Skin of body (tissue), 2 donors: Measurements from ENCODE around the gene TRIM74. TPM values are rescaled to one million over a fixed set of nuclear protein-coding genes. Genes with fewer than 3 reads are reported as not detected.
A peak's percentile ranks its signal among the peaks of the same experiment; 100 is the strongest.
"Not testable (repeated sequence)": the region's sequence is repeated elsewhere in the genome, so short reads cannot be mapped to it uniquely, and the experiment has no call there.

Experiments
- DNase-seq: peaks from one replicate; lab custom pipeline; 2025; lab: John Stamatoyannopoulos, UW
- total RNA-seq: library from RNA; depleted of rRNA; stranded (reverse); fragments of >200 nt; gene quantifications from one replicate; pipeline ENCODE4 v1.2.3, GENCODE V29; 2014

TRIM74 gene
- total RNA-seq, 1 donor from 2014 or later = not detected

DNA sequence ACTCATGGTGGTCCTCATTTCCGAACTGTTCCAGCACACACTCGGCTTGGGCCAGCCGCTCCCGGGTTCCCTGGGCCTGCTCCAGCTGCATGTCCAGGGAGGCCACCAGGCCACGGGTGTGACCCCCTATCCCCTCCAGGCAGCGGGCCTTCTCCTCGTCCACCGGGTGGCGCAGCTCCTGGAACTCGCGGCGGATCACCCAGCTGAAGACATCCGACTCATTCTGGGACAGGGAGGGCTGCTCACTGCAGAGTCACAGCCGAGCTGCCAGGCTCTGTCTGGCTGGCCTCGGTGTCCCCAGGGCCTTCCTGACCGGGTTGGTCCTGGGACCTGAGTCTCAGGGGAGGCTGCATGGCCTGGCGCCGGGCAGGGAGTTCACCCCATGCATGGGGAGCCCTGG, 9.2 kb downstream of the TRIM74 start:
- DNase-seq = not testable (repeated sequence)

DNA sequence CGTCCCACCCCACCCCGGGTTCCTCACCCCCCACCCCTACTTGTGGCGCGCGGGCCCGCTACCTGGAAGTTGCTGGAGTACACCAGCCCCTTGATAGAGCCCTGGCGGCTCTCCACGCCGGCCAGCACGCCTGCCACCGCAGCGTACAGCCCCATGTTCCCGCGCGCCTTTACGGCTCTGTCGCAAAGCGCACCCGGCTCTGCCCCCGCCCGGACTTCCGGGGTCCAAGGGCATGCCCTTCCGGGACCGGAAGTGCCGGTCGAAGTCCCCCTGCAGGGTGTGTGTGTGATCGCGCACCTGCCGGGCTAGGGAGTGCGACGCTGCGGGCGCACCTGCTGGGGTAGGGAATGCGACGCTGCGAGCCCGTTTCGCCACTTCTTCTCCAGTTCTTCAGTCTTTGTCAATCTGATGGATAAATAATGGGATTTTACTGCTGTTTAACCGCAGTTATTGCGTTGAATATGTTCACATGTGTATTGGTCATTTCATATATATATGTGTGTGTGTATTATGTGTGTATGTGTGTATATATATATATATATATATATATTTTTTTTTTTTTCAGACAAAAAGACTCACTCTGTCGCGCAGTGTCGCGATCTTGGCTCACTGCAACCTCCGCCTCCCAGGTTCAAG, 14.6 kb downstream of the TRIM74 start:
- not testable (repeated sequence) for DNase-seq

DNA sequence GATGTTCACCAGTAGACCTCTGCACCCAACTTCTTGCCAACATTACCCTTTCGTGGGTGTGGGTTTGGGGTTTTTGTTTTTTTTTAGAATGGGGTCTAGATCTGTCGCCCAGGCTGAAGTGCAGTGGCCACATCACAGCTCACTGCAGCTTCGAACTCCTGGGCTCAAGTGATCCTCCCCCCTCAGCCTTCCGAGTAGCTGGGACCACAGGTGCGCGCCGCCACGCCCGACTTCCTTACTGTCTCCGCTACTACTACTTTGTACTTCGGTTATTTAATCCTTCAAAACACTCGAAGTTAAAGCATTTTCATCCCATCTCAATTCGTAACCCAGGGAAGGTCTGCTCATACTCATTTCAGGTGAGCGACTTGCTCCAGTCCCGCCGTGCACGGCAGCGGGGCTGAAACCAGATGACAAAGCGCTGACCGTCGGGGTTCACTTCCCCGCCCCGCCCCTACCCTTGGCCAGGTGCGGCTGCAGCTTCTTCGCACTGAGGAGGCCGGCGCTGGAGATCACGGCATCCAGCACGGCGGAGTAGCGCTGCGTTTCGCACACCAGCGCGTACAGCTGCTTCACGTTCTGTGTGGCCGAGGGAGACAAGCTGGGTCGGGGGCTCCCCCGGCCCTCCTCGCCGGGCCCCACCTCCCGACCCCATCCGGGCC, 15.2 kb downstream of the TRIM74 start:
- DNase-seq = not testable (repeated sequence)

DNA sequence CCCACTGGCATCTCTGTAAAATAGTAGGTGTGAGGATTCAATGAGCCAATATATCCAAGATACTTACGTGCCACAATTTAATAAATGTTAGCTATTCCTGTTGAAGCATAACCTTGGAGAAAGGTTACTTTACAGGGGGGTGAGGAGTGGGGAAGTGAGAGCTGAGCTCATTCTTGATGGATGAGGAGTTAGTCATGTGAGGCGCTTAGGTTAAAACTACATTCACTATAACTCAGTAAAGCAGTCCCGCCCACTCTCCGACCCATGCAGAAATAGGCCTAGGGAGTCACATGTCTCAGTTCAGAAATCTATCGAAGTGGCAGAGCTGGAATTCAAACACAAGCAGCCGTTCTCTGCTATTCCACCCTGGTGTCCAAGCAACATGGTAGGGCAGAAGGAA, 18.8 kb downstream of the TRIM74 start:
- not testable (repeated sequence) for DNase-seq

GRCh38 chr7:72949686-72950085, 19.6 kb downstream of the TRIM74 start:
- not testable (repeated sequence) for DNase-seq

DNA sequence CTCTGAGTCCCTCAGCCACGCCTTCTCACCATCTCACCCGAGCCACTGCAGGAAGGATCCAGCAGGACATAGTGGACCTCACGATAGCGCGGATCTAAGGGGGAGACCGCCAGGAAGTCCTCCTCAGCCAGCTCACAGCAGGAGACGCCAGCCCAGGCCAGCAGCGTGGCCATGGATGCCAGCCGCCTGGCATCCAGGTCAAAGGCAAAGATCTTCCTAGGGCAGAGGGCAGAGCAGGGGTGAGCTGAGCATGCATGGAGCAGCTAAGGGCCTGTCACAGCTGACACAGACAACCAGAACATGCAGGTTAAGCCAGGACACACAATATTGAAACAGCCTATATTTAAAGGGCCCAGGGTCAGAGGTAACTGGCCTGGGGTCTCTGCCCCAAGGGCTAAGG, 20.0 kb downstream of the TRIM74 start:
- DNase-seq = not testable (repeated sequence)

- DNase-seq = not testable (repeated sequence)
Measured at GRCh38 chr7:72948714-72949113, 20.6 kb downstream of the TRIM74 start.

DNA sequence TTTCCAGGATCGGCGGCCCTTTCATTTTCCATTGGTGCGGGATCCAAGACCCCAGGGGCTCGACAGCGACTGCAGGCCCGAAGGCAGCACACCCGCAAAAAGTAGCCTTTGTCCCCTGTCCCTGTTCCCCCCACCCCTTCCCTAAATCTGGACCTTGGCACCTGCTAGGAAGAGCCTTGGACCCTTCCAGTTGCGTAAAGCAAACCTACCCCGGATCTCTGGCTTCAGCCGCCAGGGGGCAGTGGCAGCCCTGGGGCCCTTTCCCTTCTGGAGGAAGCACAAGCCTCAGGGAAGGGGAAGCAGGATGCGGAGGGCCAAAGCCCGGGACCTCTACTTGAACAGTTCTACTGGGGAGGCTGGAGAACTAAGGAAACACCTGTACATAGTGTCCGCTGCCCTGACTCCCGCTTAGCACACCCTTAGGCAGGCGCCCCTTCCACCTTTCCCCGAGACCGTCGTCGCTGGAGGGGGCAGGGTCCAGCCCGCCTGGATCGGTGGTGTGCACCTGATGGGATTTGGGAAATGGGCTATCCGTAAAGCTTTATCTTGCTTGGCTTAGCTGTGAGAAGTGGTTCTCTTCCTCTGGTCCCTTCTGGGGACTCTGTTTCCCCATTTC, 23.0 kb downstream of the TRIM74 start:
- DNase-seq = not testable (repeated sequence)

GRCh38 chr7:72945597-72945996, 23.7 kb downstream of the TRIM74 start:
- not testable (repeated sequence) for DNase-seq

GRCh38 chr7:72944937-72945336, 24.3 kb downstream of the TRIM74 start:
- DNase-seq = not testable (repeated sequence)

DNA sequence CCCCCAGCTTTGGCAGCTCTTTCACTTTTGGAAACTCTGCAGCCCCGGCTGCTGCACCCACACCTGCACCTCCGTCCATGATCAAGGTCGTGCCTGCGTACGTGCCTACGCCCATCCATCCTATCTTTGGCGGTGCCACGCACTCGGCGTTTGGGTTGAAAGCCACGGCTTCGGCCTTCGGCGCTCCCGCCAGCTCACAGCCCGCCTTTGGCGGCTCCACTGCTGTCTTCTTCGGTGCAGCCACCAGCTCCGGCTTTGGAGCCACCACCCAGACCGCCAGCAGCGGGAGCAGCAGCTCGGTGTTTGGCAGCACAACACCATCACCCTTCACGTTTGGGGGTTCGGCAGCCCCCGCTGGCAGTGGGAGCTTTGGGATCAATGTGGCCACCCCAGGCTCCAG, 26.3 kb downstream of the TRIM74 start:
- not testable (repeated sequence) for DNase-seq

- not testable (repeated sequence) for DNase-seq
Measured at GRCh38 chr7:72942022-72942705, 27.1 kb downstream of the TRIM74 start.

GRCh38 chr7:72928216-72928615, 41.0 kb downstream of the TRIM74 start:
- DNase-seq = not testable (repeated sequence)

DNA sequence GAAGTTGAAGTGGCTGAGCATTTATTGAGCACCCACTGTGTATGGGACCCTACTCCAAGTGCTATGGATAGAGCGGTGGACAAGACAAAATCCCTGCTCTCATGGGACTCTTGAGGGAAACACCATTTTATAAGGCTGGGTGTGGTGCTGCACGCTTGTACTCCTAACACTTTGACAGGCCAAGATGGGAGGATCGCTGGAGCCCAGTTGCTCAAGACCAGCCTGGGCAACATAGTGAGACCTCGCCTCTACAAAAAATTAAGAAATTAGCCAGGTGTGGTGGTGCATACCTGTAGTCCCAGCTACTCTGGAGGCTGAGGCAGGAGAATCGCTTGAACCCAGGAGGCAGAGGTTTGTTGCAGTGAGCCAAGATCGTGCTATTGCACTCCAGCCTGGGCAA, 41.5 kb downstream of the TRIM74 start:
- DNase-seq = not testable (repeated sequence)

DNA sequence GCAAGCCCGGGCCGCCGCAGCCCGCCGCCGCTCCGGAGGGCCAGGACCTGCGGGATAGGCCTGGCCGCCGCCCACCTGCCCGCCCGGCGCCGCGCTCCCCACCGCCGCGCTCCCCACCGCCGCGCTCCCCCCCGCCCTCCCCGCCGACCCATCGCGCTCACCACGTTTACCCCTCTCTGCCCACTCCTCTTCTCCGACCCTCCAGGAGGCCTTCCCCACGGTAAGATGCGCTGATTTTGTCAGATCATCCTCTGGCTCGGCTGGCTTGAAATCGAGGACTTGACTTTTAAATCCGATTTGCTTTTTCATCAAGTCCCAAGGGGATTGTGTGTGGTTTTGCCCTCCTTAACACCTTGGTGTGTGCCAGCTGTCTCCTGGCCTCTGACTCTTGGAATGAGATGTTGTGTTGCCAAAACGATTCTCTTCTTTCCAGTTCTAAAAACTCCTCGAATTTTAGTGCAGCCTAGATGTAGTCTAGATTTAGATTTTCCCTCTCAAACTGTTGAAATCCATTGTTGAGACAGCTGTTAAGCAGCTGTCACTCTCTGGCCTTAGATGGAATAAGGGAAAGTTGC, 43.6 kb downstream of the TRIM74 start:
- no peak for DNase-seq

- DNase-seq = peak; percentile 66
Measured at GRCh38 chr7:72924733-72925545, 44.3 kb downstream of the TRIM74 start, which contains the start of gene POM121. POM121 (plus strand) TSS chr7:72925095; CDS start chr7:72925122, 27 bp downstream.

- DNase-seq = no peak
Measured at GRCh38 chr7:72924386-72924732, 44.9 kb downstream of the TRIM74 start.

DNA sequence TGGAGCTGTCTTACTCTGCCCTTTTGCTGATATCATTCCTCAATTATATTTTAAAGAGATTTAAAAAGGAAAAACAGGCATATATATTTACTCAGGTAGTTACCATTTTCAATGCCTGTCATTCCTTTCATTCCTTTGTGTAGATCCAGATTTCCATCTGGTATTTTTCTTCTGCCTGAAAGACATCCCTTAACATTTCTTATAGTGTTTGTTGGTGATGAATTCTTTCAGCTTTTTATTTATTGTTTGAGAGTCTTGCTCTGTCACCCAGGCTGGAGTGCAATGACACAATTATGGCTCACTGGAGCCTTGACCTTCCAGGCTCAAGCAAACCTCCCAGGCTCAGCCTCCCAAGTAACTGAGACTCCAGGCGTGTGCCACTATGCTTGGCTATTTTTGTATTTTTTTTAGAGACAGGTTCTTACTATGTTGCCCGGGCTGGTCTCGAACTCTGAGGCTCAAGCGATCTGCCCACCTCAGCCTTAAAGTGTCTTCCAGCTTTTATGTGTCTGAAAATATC, 50.0 kb downstream of the TRIM74 start:
- DNase-seq = no peak

GRCh38 chr7:72914756-72915525, 54.3 kb downstream of the TRIM74 start:
- not testable (repeated sequence) for DNase-seq

- not testable (repeated sequence) for DNase-seq
Measured at GRCh38 chr7:72913750-72914149, 55.5 kb downstream of the TRIM74 start.
